Endothelial cell of umbilical vein (primary cell): ENCODE results near the gene RPP25L. TPM values are rescaled to one million over a fixed set of nuclear protein-coding genes. Genes with fewer than 3 reads are reported as not detected.

Experiments used
- BruUV-seq: library from RNA; stranded (reverse); fragments of 400-500 nt; replicated peaks from 2 replicates; lab custom pipeline; 2021; lab: Mats Ljungman, UMichigan
- CTCF ChIA-PET: fragments of 300-600, 350-600 bp; sonication (Branson Sonifier 250); formaldehyde crosslinking; loops from one replicate; lab custom pipeline; 2021; ENCODE audit warnings: antibody characterized with exemption, inconsistent platforms; lab: Charles Lee
- POLR2A ChIA-PET: fragments of 300-600, 350-600 bp; sonication (Branson Sonifier 250); formaldehyde crosslinking; loops from one replicate; lab custom pipeline; 2021; ENCODE audit warnings: antibody characterized with exemption, inconsistent platforms; lab: Charles Lee
- DNase-seq: peaks from one replicate; pipeline ENCODE4 v3.0.0-alpha.2; 2011; ENCODE audit warnings: low read depth, low spot score
- FAIRE-seq: peaks from 2 replicates; lab custom pipeline; 2011; peaks lifted over from hg19 to GRCh38; lab: Jason Lieb, UNC
- H2AFZ ChIP-seq: 2 replicates; pipeline ENCODE4 v1.6.0; 2012; ENCODE audit warnings: low read depth, low read length, control low read depth, inconsistent platforms
- H3K27ac ChIP-seq: 2 replicates; pipeline ENCODE4 v1.5.1; 2011; ENCODE audit warnings: low read depth, mild to moderate bottlenecking, control low read depth, low read length, moderate library complexity; ENCODE audit not compliant: insufficient read depth
- H3K27me3 ChIP-seq, 2 experiments: 2 replicates each; pipeline versions ENCODE4 v1.6.0 to v1.6.1; 2011; ENCODE audit warnings: low read length in 2 of 2, mixed read lengths in 1 of 2; ENCODE audit not compliant: control insufficient read depth in 2 of 2, insufficient read depth in 2 of 2
- H3K36me3 ChIP-seq, 2 experiments: 2 replicates in 1 of 2; 3 replicates in 1 of 2; pipeline ENCODE4 v1.5.1; 2011; ENCODE audit warnings: low read length in 2 of 2, mild to moderate bottlenecking in 1 of 2, moderate library complexity in 1 of 2; ENCODE audit not compliant: control insufficient read depth in 2 of 2, insufficient read depth in 2 of 2; ENCODE audit errors: extremely low read depth in 1 of 2
- H3K4me1 ChIP-seq: 3 replicates; pipeline ENCODE4 v1.5.1; 2011; ENCODE audit warnings: mild to moderate bottlenecking, low read length; ENCODE audit not compliant: control insufficient read depth, insufficient read depth; ENCODE audit errors: extremely low read depth
- H3K4me2 ChIP-seq: 2 replicates; pipeline ENCODE4 v1.6.1; 2011; ENCODE audit warnings: low read length, control low read depth, mixed read lengths; ENCODE audit not compliant: insufficient read depth
- H3K4me3 ChIP-seq, 3 experiments: fragments of 200-600 bp in 1 of 3; sonication (generic), shearing (Covaris generic) in 1 of 3; replicated peaks in 1 of 3; 2 replicates each; pipeline ENCODE4 v1.5.1; 2011 to 2016; ENCODE audit warnings: control low read depth in 3 of 3, low read length in 3 of 3, mild to moderate bottlenecking in 2 of 3, inconsistent platforms in 1 of 3, low read depth in 1 of 3, moderate library complexity in 1 of 3; ENCODE audit not compliant: insufficient read depth in 1 of 3
- H3K79me2 ChIP-seq: 2 replicates; pipeline ENCODE4 v1.6.0; 2012; ENCODE audit warnings: low read length, inconsistent platforms; ENCODE audit not compliant: control insufficient read depth, insufficient read depth
- H3K9ac ChIP-seq: replicated peaks from 2 replicates; pipeline ENCODE3; 2011; ENCODE audit warnings: low read length, control low read depth; ENCODE audit not compliant: insufficient read depth; ENCODE audit errors: extremely low read depth
- H3K9me1 ChIP-seq: replicated peaks from 3 replicates; pipeline ENCODE4 v1.6.0; 2011; ENCODE audit warnings: mild to moderate bottlenecking, low read length; ENCODE audit not compliant: control insufficient read depth, insufficient read depth; ENCODE audit errors: extremely low read depth
- H3K9me3 ChIP-seq: replicated peaks from 2 replicates; pipeline ENCODE4 v1.5.1; 2012; ENCODE audit warnings: low read length, inconsistent platforms; ENCODE audit not compliant: control insufficient read depth, insufficient read depth
- H4K20me1 ChIP-seq: replicated peaks from 2 replicates; pipeline ENCODE3; 2011; ENCODE audit warnings: mild to moderate bottlenecking, low read length; ENCODE audit not compliant: control insufficient read depth, insufficient read depth; ENCODE audit errors: extremely low read depth
- EZH2 ChIP-seq: IDR thresholded peaks from 2 replicates; pipeline ENCODE4 v1.6.1; 2012; ENCODE audit warnings: borderline replicate concordance, low read depth, mild to moderate bottlenecking, moderate library complexity, low read length, inconsistent platforms; ENCODE audit not compliant: severe bottlenecking
- FOS ChIP-seq: IDR thresholded peaks from 2 replicates; pipeline ENCODE4 v1.6.1; 2011; ENCODE audit warnings: mild to moderate bottlenecking, low read length, moderate library complexity, borderline replicate concordance; ENCODE audit not compliant: insufficient read depth
- GATA2 ChIP-seq: IDR thresholded peaks from 2 replicates; pipeline ENCODE4 v1.7.0; 2011; ENCODE audit warnings: low read depth, mild to moderate bottlenecking, moderate library complexity, mixed read lengths, low read length; ENCODE audit not compliant: insufficient read length, insufficient read depth
- JUN ChIP-seq: IDR thresholded peaks from 2 replicates; pipeline ENCODE4 v1.6.1; 2011; ENCODE audit warnings: borderline replicate concordance, low read depth; ENCODE audit not compliant: insufficient read length, insufficient read depth
- MYC ChIP-seq: IDR thresholded peaks from one replicate; pipeline ENCODE4 v1.6.1; 2011; ENCODE audit warnings: mild to moderate bottlenecking, low read depth, low read length
- POLR2A ChIP-seq: IDR thresholded peaks from 2 replicates; pipeline ENCODE4 v1.6.1; 2012; ENCODE audit warnings: low read depth, mild to moderate bottlenecking, control low read depth, low read length
- POLR2AphosphoS5 ChIP-seq: IDR thresholded peaks from 2 replicates; pipeline ENCODE4 v1.6.1; 2012; ENCODE audit warnings: low read depth, mild to moderate bottlenecking, control low read depth, low read length, moderate library complexity; ENCODE audit not compliant: insufficient read depth
- dilution Hi-C: fragments of 300-500 bp; cut with MboI; formaldehyde crosslinking; loops from one replicate; pipeline ENCODE4 v1.15.0; 2019; ENCODE audit warnings: low sequenced_read_pairs; ENCODE audit not compliant: extremely low pct_ligation_motif_present
- intact Hi-C: fragments of 100-400 bp; cut with micrococcal nuclease; formaldehyde crosslinking; loops from one replicate; pipeline ENCODE4 v1.10.0; 2022
- polyA plus RNA-seq, 4 experiments: library from polyadenylated mRNA; depleted of rRNA in 3 of 4; stranded (reverse) in 3 of 4; unstranded in 1 of 4; fragments of >200 nt; gene quantifications; 2 replicates each; pipeline versions ENCODE4 v1.2.1 to v1.2.3, GENCODE V29; 2011 to 2012; ENCODE audit warnings: missing spikeins in 1 of 4
- total RNA-seq: library from RNA; stranded (reverse); gene quantifications from 2 replicates; pipeline ENCODE4 v1.2.3, GENCODE V29; 2021
- TF ChIP-seq, protein P1 (sequence below), 2 donors: IDR thresholded peaks; 1 replicate in 1 of 2; 2 replicates in 1 of 2; pipeline ENCODE4 v1.5.1; 2011; ENCODE audit warnings: low read length in 2 of 2, mild to moderate bottlenecking in 2 of 2, moderate library complexity in 2 of 2, control low read depth in 1 of 2, inconsistent platforms in 1 of 2, low read depth in 1 of 2; ENCODE audit not compliant: insufficient read depth in 1 of 2; ENCODE audit errors: extremely low read depth in 1 of 2
- TF ChIP-seq, protein P2 (sequence below): IDR thresholded peaks from 2 replicates; pipeline ENCODE4 v1.6.1; 2011; ENCODE audit not compliant: insufficient read depth, insufficient read length

RPP25L gene
- total and polyA plus RNA-seq, 2 donors (not counting 3 experiments of a cell fraction or from before 2014, with no cell fraction given), result 15.7 to 41.0 TPM

DNA sequence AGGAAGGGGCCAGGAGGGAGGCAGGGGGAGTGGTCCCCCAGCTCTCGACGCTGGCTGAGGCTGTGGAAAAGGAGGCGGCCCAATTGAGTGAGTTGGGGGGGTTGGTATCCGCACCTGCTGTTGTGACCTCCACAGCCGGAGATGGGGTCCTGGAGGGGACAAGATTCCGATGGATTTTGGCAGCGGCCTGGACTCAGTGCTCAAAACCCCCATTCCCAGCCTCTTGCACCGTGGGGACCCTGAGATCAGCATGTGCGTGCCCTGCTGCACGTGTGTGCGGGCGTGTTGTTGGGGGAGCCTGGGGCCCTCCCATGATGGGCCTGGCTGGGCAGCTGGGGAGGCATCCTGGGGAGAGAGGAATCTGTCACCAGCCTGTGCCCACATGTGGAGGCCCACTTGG is 37.3 kb downstream of the RPP25L start:
- Histone ChIP-seq H3K9me1 (no peaks in the 10 kb centered on the region), H3K4me1 (no peaks in the 10 kb centered on the region), H3K27me3 (peaks cover 33 to 36% of the 10 kb centered on the region in 2 experiments), H2AFZ (no peak overlapping the region), H3K36me3 (no peaks in the 10 kb centered on the region), H3K79me2 (no peaks in the 10 kb centered on the region), H3K27ac (no peak overlapping the region), H3K9ac (no peak overlapping the region), H3K9me3 (no peaks in the 10 kb centered on the region), H3K4me2 (no peak overlapping the region), H4K20me1 (no peaks in the 10 kb centered on the region), H3K4me3 (no peak overlapping the region)
- BruUV-seq, result no TSS peak
- FAIRE-seq (no peak), DNase-seq (no peak)
- ChIA-PET CTCF (interaction anchor here (1.0 to 1.7 kb wide), 2 partner anchors 17 to 171 kb away, joined by 3 to 8 read pairs; no protein-coding TSS in a partner anchor), POLR2A (no interaction called here)
- TF ChIP-seq FOS (no peak), POLR2AphosphoS5 (no peak), GATA2 (no peak), MYC (no peak), JUN (no peak), POLR2A (no peak), EZH2 (no peak)
- TF ChIP-seq, protein P1, sequence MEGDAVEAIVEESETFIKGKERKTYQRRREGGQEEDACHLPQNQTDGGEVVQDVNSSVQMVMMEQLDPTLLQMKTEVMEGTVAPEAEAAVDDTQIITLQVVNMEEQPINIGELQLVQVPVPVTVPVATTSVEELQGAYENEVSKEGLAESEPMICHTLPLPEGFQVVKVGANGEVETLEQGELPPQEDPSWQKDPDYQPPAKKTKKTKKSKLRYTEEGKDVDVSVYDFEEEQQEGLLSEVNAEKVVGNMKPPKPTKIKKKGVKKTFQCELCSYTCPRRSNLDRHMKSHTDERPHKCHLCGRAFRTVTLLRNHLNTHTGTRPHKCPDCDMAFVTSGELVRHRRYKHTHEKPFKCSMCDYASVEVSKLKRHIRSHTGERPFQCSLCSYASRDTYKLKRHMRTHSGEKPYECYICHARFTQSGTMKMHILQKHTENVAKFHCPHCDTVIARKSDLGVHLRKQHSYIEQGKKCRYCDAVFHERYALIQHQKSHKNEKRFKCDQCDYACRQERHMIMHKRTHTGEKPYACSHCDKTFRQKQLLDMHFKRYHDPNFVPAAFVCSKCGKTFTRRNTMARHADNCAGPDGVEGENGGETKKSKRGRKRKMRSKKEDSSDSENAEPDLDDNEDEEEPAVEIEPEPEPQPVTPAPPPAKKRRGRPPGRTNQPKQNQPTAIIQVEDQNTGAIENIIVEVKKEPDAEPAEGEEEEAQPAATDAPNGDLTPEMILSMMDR (IDR thresholded peaks at IDR 0.05; ENCODE audit: extremely low read depth in 1 of 2, insufficient read depth in 1 of 2, low read depth in 1 of 2, low read length in 2 of 2), result no peak
- TF ChIP-seq, protein P2, sequence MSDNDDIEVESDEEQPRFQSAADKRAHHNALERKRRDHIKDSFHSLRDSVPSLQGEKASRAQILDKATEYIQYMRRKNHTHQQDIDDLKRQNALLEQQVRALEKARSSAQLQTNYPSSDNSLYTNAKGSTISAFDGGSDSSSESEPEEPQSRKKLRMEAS, result no peak
- dilution Hi-C loops (no loop called here), intact Hi-C loops (no loop called here)
